Kidney epithelial cell (primary cell): Measurements from ENCODE around the gene ARL14. TPM values are rescaled to one million over a fixed set of nuclear protein-coding genes. Genes with fewer than 3 reads are reported as not detected.

ENCODE experiments used
- DNase-seq: peaks from one replicate; pipeline ENCODE4 v3.0.0-alpha.2; 2010; ENCODE audit warnings: low read depth
- H3K27me3 ChIP-seq: 2 replicates; pipeline ENCODE4 v1.6.0; 2011; ENCODE audit warnings: low read length; ENCODE audit not compliant: control insufficient read depth, insufficient read depth
- H3K36me3 ChIP-seq: 2 replicates; pipeline ENCODE4 v1.5.1; 2011; ENCODE audit warnings: low read length; ENCODE audit not compliant: control insufficient read depth, insufficient read depth
- H3K4me3 ChIP-seq: 2 replicates; pipeline ENCODE4 v1.5.1; 2011; ENCODE audit warnings: low read depth, mild to moderate bottlenecking, control low read depth, low read length
- CTCF ChIP-seq: IDR thresholded peaks from 2 replicates; pipeline ENCODE4 v1.5.1; 2011; ENCODE audit warnings: mild to moderate bottlenecking, moderate library complexity, low read length, control low read depth, inconsistent platforms; ENCODE audit not compliant: insufficient read depth, poor library complexity, severe bottlenecking
- total RNA-seq: library from RNA; depleted of rRNA; stranded (reverse); fragments of >200 nt; gene quantifications from 2 replicates; pipeline ENCODE4 v1.2.3, GENCODE V29; 2015

ARL14 gene
- total RNA-seq, 1 donor from 2014 or later = 0.08 TPM

- Histone ChIP-seq H3K4me3 (no peak overlapping the region), H3K27me3 (no peaks in the 10 kb centered on the region), H3K36me3 (no peaks in the 10 kb centered on the region)
- no peak for TF ChIP-seq CTCF
- no peak for DNase-seq
These were observed 1.4 kb downstream of the ARL14 start for GRCh38 chr3:160678292-160678842.

- DNase-seq = no peak
- no peak for TF ChIP-seq CTCF
- H3K36me3 ChIP-seq = no peaks in the 10 kb centered on the region
- H3K4me3 ChIP-seq = no peak overlapping the region
- H3K27me3 ChIP-seq = no peaks in the 10 kb centered on the region
These were observed 7.4 kb downstream of the ARL14 start for GRCh38 chr3:160684368-160684740.

- Histone ChIP-seq H3K27me3 (no peaks in the 10 kb centered on the region), H3K4me3 (no peak overlapping the region), H3K36me3 (no peaks in the 10 kb centered on the region)
- no peak for DNase-seq
- peak; percentile 18 for TF ChIP-seq CTCF
These were observed 8.3 kb downstream of the ARL14 start for GRCh38 chr3:160685144-160685766.

GRCh38 chr3:160686955-160687535 lies 10.1 kb downstream of the ARL14 start:
- no peaks in the 10 kb centered on the region for H3K27me3 ChIP-seq
- no peak overlapping the region for H3K4me3 ChIP-seq
- no peaks in the 10 kb centered on the region for H3K36me3 ChIP-seq
- DNase-seq = no peak
- TF ChIP-seq CTCF = peak; percentile 26

- DNase-seq = no peak
- no peak for TF ChIP-seq CTCF
- Histone ChIP-seq H3K27me3 (no peaks in the 10 kb centered on the region), H3K4me3 (no peak overlapping the region), H3K36me3 (no peaks in the 10 kb centered on the region)
These were observed 14.2 kb downstream of the ARL14 start for GRCh38 chr3:160691151-160691550.
